Stimulated activated CD4-positive, alpha-beta T cell treated with anti-CD3 and anti-CD28 coated beads, Interleukin-15, amount 100 ng/mL, for 24 hours (primary cell): Measurements from ENCODE around the gene NAXD.
"Not testable (repeated sequence)": the region's sequence is repeated elsewhere in the genome, so short reads cannot be mapped to it uniquely, and the experiment has no call there.

Experiments
- DNase-seq: peaks from one replicate; pipeline ENCODE4 v3.0.0-alpha.2; 2020

Gene NAXD

DNA sequence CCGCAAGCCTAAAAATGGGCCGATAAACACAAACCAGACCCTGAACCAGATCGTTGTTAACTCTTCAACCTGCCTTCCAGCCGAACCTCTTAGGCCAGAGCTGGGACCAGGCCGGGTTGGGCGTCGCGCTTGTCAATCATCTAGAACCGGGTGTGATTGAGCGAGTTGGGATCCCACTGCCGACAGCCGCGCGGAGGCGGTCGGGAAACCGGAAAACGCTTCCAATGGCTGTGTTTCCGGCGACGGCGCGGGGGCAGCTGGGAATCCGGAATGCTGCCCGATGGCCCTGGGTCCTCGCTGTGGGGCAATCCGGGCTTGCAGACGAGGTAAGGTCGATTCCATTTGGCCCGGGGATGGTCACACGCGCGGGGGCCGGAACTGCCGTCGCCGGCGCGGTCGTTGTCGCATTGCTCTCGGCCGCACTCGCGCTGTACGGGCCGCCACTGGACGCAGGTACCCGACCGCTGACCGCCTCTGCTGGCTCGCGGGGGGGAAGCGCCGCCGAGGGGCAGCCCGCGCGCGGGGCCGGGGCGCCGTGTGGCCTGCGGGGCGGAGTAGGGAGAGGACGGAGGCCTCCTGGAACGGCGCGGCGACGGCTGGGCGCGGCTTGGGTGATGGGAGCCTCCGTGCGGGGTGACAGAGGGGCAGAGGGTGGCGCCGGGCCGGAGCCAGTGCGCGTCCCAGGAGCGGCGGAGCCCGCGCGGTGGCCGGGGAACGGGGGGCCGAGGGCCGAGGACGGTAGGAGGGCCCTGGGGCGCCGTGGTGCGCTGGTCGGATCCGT, at the start of gene NAXD:
Gene NAXD (plus strand): TSS at position 224 of the 781 bp plus-strand sequence. CDS start 57 bp downstream, at position 281.
- DNase-seq = peak; percentile 92

- DNase-seq = no peak
These were observed 49.2 kb upstream of the NAXD start for GRCh38 chr13:110566171-110566570.

DNA sequence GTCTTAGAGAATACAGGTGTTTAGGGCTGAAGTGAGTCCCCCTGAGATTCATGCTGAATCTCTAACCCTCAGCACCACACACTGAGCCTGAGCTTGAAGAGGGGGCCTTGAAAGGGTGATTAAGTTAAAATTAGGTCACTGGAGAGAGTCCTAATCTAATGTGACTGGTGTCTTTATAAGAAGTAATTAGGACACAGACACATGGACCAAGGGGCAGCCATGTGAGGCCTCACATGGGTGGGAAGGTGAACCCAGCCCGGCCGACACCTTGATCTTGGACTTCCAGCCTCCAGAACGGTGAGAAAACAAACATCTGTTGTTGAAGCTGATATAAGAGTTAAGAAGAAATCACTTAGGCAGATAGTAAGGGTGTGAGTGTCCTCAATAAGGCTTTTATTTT, 46.7 kb upstream of the NAXD start:
- DNase-seq = no peak

GRCh38 chr13:110569962-110570361, 45.4 kb upstream of the NAXD start:
- DNase-seq = not testable (repeated sequence)

DNA sequence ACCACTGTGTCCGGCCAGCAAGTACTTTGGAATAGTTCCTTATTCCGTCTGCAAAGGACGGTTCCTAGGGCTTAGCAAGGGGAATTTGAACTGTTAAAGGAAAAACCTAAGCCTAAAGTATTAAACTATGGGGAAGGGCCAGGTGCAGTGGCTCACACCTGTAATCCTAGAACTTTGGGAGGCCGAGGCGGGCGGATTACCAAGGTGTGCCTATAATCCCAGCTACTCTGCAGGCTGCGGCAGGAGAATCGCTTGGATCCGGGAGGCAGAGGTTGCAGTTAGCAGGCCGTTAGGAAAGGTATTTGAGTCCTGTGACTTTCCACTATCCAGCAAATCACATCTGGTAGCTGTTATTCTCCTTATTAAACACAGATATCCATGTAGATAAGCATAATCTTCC, 44.5 kb upstream of the NAXD start:
- DNase-seq = no peak

- no peak for DNase-seq
These were observed 43.2 kb upstream of the NAXD start for GRCh38 chr13:110571896-110572777.

DNA sequence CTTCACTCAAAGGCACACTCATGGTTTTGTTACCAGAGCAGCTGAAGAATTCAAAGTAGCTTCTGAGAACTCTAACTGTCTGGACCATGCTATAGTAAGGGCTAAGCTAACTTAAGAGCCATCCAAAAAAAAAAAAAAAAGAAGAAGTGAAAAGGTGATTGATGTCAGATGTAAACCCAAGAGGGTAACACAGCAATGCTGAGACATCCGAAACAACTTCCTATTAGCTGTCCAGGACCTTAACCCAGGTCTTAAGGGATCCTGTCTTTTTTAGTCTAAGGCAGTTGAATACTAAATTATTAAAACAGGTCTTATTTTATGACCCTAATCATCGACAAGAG, 42.6 kb upstream of the NAXD start:
- DNase-seq = no peak

- no peak for DNase-seq
These were observed 41.2 kb upstream of the NAXD start for GRCh38 chr13:110574161-110574560.

DNA sequence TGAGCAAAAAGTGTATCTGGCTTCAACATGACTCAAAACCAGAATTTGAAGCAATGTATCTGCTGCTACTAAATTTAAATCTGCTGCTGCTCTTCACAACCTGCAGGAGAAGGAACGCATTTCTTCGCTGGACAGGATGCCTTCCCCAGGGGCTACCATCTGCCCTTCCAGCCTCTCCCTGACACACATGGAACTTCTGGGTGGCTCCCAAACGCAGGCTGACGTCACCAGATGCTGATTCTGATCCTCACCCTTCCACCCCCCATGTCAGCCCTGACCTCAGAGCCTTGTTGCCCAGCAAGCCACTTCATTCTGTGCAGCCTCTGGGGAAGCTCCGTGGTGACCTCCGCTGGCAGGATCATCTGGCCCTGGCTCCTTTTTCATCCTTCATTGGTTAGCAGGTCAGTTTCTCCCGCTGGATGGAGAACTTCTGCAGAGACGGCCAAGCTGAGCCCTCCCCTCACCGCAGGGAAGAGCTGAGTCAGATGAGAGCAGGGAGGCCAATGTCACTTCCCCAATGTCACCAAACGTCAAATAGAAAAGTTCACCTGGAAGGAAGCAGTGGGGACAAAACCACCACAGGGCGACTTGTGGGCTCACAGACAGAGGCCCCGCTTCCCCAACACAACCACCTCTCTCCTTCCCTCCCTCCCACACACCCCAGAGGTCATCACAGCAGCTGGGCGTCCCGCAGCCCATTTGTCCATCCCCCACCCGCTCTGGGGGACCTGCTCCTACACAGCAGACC, 39.8 kb upstream of the NAXD start:
- DNase-seq = peak; percentile 24

- DNase-seq = no peak
These were observed 39.3 kb upstream of the NAXD start for GRCh38 chr13:110576070-110576394.

GRCh38 chr13:110576736-110577476, 38.4 kb upstream of the NAXD start:
- no peak for DNase-seq

DNA sequence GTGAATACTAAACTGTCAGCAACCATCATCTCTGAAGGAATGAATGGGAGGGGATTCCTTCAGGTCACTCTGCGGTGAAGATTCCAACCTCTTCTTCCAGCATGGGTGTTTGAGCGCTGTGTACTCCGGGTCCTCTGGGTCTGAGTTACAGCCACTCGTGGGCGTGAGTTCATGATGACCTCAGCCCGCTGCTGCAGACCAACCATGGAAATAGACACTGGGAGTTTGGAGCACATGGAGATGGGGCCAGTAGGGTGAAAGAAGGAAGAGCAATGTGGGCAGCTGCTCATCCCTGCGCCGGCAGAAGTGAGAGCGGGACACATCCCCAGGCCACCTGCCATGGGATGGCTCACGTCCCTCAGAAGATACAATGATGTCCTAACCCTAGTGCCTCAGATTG, 37.0 kb upstream of the NAXD start:
- DNase-seq = no peak

GRCh38 chr13:110580800-110581199, 34.5 kb upstream of the NAXD start:
- DNase-seq = no peak

DNA sequence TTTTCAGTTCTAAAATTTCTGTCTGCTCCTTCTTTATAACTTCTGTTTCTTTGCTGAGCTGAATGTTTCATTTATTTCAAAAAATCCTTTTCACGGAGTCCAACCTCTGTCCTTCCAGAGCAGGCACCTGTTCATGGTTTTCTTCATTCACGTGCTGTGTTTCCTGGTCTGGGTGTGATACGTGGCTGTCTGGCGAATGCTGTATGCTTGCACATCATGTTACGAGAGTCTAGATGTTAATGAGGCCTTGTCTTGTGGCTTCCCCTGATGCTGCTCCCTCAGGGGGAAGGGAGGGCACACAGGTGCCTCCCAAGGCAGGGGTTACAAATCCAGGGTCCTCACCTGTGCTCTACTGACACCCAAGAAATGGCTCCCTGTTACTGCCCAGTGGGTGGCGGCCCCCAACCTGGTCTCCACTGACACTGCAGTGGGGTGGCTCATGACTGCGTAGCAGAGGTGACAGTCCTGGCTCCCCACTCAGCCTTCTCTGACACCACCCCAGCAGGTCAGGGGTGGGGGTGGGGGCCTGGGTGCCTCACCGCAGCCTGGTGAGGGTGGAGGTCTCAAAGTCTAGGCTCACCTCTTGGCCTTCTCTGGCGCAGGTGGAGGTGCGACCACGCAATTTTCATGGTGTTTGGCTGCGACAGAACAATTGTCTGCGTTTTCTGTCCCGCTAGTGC, 33.7 kb upstream of the NAXD start:
- DNase-seq = no peak

- no peak for DNase-seq
These were observed 32.9 kb upstream of the NAXD start for GRCh38 chr13:110582421-110582954.

DNA sequence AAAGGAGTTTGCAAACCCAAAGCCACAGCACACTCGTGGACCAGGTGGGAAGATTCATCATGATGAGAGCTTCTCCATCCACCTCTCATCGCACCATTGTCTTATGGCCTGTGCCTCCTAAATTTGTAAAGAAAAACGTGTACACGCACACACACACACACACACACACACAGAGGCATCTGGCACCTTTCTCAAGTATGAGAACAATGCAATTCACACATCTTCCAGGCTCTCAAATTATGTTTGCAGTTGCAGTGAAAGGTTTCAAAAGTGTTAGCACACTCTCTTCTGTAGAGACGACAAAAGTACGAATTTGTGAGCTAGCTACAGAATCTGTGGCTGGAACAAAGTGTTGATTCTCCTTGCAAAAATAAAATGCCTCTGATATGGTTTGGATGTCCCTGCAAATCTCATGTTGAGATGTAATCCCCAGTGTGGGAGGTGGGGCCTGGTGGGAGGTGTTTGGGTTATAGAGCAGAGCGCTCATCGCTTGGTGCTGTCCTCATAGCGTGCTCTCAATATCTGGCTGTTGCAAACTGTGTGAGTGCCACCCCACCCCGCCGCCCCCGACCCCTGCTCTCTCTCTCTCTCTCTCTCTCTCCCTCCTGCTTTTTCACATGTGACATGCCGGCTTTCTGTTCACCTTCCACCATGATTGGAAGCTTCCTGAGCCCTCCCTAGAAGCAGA, 32.0 kb upstream of the NAXD start:
- DNase-seq = no peak

DNA sequence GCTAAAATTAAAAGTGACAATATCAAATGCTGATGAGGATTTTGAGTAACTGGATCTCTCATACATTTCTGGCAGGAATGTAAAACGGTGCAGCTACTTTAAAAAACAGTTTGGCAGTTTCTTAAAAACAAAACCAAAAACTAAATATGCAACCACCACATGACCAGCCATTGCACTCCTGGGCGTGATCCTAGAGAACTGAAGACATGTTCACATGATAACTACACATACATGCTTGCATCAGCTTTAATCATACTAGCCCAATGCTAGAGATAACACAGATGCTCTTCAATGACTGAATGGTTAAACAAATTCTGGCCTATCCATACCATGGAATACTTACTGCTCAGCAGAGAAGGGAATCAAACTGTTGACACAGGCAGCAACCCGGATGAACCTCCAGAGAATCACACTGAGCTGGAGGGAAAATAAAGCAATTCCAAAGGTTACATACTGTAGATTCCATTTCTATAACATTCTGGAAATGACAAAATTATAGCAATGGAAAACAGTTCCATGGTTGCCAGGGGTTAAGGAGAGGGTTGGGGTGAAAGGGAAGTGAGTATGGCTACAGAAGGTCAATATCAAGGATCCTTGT, 25.5 kb upstream of the NAXD start:
- no peak for DNase-seq

GRCh38 chr13:110590577-110590976, 24.8 kb upstream of the NAXD start:
- no peak for DNase-seq

DNA sequence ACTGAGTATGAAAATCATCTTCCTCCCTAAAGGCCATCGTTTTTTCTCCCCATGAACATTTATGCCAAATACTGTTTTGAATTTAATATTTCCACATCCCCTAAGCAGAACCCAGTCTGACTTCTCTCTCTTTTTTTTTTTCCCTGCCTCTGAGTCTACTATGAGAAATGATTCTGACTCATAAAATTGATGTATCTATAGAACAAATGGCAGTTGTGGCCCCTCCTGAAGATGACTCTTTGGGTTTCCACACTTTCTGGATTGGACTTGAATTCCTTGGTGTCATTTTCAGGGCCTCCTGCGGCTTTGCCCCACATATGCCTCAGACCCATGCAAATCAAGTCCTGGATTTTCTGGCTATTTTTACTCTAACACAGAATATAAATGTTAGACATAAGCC, 22.7 kb upstream of the NAXD start:
- DNase-seq = no peak

GRCh38 chr13:110593430-110594130, 21.8 kb upstream of the NAXD start:
- peak; percentile 18 for DNase-seq
